HCT116 (cell line): ENCODE measurements around the gene PKP2.

Source experiments
- CEBPB ChIP-seq: IDR thresholded peaks from 2 replicates; pipeline ENCODE4 v1.6.1; 2012; ENCODE audit warnings: low read depth
- CTCF ChIP-seq, 3 experiments: fragments of 200-600 bp in 1 of 3; sonication (generic) in 1 of 3; IDR thresholded peaks in 2 of 3; conservative IDR thresholded peaks in 1 of 3; 2 replicates each; pipeline ENCODE4 v1.5.1; 2012 to 2017; ENCODE audit warnings: low read depth in 2 of 3, low read length in 2 of 3, antibody characterized with exemption in 1 of 3, borderline replicate concordance in 1 of 3, control low read depth in 1 of 3, mild to moderate bottlenecking in 1 of 3, mixed read lengths in 1 of 3, mixed run types in 1 of 3, moderate library complexity in 1 of 3; ENCODE audit not compliant: insufficient read depth in 1 of 3
- RAD21 ChIP-seq: IDR thresholded peaks from 2 replicates; pipeline ENCODE4 v1.6.1; 2012; ENCODE audit warnings: low read depth, mild to moderate bottlenecking

- TF ChIP-seq CTCF (IDR thresholded peaks at IDR 0.05 in 2 of 3, conservative IDR thresholded peaks at IDR 0.05 in 1 of 3; ENCODE audit: borderline replicate concordance in 1 of 3, insufficient read depth in 1 of 3, low read depth in 2 of 3, low read length in 2 of 3) (no peak), RAD21 (no peak), CEBPB (no peak)
Observed at GRCh38 chr12:32809846-32810245, 86.7 kb downstream of the PKP2 start.
